ENCODE measurements around the gene ANO10. TPM values are rescaled to one million over a fixed set of nuclear protein-coding genes. Genes with fewer than 3 reads are reported as not detected.

The ANO10 gene
- total RNA-seq, 4 donors from 2014 or later = 20.9 to 70.5 (median 48.0) TPM

DNA sequence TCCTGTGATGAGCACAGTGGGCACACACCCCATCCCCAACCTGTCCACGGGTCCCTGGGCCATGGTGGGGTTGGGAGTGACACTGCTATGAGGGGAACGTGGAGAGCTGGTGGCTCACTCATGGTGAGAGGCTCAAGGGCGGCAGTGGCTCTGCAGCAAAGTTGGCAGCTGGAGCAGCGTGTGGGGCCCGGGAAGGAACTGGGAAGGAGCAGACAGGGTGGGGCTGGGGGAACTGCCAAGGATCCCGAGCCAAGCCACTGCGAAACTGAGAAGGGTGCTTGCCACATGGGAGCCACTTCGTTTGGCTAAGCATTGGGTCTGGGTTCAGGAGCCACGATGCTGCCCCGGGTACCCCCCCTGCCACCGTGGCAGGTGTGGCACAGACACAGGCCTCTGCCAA is 255.3 kb downstream of the ANO10 start:
- no peaks in the 10 kb centered on the region for H3K9me3 ChIP-seq
- intact Hi-C loops (cut with DNase I; ENCODE audit: low total_unique reads) = no loop called here
- 65% methylated on average over 11 of the region's 11 CpGs; no CpG with 5 or more reads in 1 of the 2 donors for WGBS, 2 donors (ENCODE audit: low coverage in 1 of 2)
- no peak for DNase-seq
- H3K4me1 ChIP-seq = no peaks in the 10 kb centered on the region
- peak overlapping the region in 1 of 4 donors; percentile 9 for H3K27ac ChIP-seq
- no peaks in the 10 kb centered on the region for H3K36me3 ChIP-seq
- in situ Hi-C loops (cut with MboI; ENCODE audit: low pct_ligation_motif_present in 1 of 4, low pct_unique_long_range_greater_than_20kb in 1 of 4, low sequenced_read_pairs in 3 of 4) = no loop called here
- H3K27me3 ChIP-seq = no peaks in the 10 kb centered on the region
- H3K4me3 ChIP-seq = no peak overlapping the region
- TF ChIP-seq POLR2AphosphoS5 (IDR thresholded peaks at IDR 0.05) = no peak
- no peak for TF ChIP-seq POLR2A (IDR thresholded peaks at IDR 0.05)
- TF ChIP-seq EP300 (IDR thresholded peaks at IDR 0.05; ENCODE audit: low read depth) = no peak
- TF ChIP-seq, protein P1, sequence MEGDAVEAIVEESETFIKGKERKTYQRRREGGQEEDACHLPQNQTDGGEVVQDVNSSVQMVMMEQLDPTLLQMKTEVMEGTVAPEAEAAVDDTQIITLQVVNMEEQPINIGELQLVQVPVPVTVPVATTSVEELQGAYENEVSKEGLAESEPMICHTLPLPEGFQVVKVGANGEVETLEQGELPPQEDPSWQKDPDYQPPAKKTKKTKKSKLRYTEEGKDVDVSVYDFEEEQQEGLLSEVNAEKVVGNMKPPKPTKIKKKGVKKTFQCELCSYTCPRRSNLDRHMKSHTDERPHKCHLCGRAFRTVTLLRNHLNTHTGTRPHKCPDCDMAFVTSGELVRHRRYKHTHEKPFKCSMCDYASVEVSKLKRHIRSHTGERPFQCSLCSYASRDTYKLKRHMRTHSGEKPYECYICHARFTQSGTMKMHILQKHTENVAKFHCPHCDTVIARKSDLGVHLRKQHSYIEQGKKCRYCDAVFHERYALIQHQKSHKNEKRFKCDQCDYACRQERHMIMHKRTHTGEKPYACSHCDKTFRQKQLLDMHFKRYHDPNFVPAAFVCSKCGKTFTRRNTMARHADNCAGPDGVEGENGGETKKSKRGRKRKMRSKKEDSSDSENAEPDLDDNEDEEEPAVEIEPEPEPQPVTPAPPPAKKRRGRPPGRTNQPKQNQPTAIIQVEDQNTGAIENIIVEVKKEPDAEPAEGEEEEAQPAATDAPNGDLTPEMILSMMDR (IDR thresholded peaks at IDR 0.05) = no peak

DNA sequence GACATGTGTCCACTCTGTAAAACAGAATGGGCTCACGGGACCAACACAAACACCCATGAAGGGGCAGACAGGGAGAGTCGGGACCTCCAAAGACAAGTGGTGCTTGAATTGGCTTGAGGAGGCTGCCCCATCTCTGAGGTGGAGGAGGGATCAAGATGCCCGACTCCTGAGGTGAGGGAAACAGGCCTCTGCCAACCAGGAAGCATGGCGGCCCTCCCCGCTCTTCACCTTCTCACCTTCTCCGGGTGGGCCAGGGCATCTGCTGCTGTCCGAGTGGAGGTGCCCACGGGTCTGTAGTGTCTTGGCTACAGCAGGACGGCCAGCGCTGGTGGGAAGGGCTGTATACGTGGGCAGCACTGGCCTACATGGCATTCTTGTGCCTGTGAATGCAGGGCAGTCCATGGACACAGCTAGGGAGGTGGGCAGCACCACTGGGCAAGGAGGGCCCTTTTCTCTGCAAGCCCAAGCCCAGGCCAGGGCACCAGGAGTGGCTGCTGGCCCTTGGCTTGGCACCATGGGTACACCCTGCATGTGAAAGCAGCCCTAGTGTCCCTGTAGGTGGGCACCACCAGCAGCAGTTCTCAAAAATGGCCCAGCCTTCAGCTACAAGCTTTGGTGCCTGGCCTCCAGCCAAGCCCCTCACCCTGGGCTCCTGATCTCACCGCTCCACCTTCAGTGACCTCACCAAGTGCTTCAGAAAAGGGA is 256.1 kb downstream of the ANO10 start:
- intact Hi-C loops (cut with DNase I; ENCODE audit: low total_unique reads) = no loop called here
- Histone ChIP-seq H3K4me1 (no peaks in the 10 kb centered on the region), H3K36me3 (no peaks in the 10 kb centered on the region), H3K27ac (no peak overlapping the region), H3K9me3 (no peaks in the 10 kb centered on the region), H3K27me3 (no peaks in the 10 kb centered on the region), H3K4me3 (no peak overlapping the region)
- in situ Hi-C loops (cut with MboI; ENCODE audit: low pct_ligation_motif_present in 1 of 4, low pct_unique_long_range_greater_than_20kb in 1 of 4, low sequenced_read_pairs in 3 of 4) = no loop called here
- TF ChIP-seq POLR2AphosphoS5 (IDR thresholded peaks at IDR 0.05) (no peak), EP300 (IDR thresholded peaks at IDR 0.05; ENCODE audit: low read depth) (no peak), POLR2A (IDR thresholded peaks at IDR 0.05) (no peak)
- TF ChIP-seq, protein P1 (IDR thresholded peaks at IDR 0.05) = no peak
- no peak for DNase-seq
- WGBS, 2 donors (ENCODE audit: low coverage in 1 of 2) = 95% methylated on average over 10 of the region's 12 CpGs; no CpG with 5 or more reads in 1 of the 2 donors

DNA sequence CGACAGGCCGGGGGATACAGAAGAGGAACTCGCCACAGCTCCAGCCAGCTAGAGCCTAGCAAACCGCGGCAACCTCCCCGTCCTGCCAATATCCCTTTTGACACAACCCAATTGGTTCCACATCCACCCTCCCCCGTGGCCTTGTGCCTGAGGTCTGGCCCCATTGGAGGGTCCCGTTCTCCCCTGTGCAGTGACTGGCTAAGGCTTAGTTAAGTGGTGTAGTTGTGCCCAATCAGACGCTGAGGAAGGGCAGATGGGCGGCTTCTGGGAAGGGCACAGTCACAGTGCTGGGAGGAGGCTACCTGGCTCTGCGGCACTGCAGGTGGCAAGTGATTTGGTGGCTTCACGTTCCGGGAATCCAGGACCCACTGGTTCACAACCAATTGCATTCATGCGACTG is 256.9 kb downstream of the ANO10 start:
- no peaks in the 10 kb centered on the region for H3K9me3 ChIP-seq
- intact Hi-C loops (cut with DNase I; ENCODE audit: low total_unique reads) = no loop called here
- no peak overlapping the region for H3K27ac ChIP-seq
- in situ Hi-C loops (cut with MboI; ENCODE audit: low pct_ligation_motif_present in 1 of 4, low pct_unique_long_range_greater_than_20kb in 1 of 4, low sequenced_read_pairs in 3 of 4) = no loop called here
- H3K36me3 ChIP-seq = no peaks in the 10 kb centered on the region
- no peak for DNase-seq
- 94% methylated on average over 14 of the region's 14 CpGs; no CpG with 5 or more reads in 1 of the 2 donors for WGBS, 2 donors (ENCODE audit: low coverage in 1 of 2)
- H3K4me3 ChIP-seq = no peak overlapping the region
- no peaks in the 10 kb centered on the region for H3K27me3 ChIP-seq
- no peaks in the 10 kb centered on the region for H3K4me1 ChIP-seq
- TF ChIP-seq, protein P1 (IDR thresholded peaks at IDR 0.05) = no peak
- TF ChIP-seq EP300 (IDR thresholded peaks at IDR 0.05; ENCODE audit: low read depth) (no peak), POLR2AphosphoS5 (IDR thresholded peaks at IDR 0.05) (no peak), POLR2A (IDR thresholded peaks at IDR 0.05) (no peak)

DNA sequence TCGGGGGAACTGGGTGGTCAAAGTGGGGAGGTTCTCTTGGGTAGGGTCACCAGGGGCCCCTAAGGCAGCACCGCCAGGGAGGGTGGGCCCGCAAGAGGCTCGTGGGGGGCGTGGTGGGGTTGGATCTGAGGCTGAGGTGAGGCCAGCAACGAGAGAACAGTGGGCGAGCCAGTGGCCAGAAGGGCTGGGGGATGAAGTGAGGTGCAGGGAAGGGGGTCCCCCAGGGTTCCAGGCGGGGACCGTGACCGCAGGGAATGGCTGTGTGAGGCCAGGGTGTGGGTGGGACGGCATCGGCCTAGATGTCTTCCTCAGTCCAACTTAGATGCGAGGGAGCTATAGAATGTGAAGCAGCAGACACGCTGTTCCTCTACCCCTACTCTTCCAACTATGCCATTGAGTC is 257.3 kb downstream of the ANO10 start:
- H3K27ac ChIP-seq = no peak overlapping the region

More for the DNA sequence above, 257.3 kb downstream of the ANO10 start:
- Histone ChIP-seq H3K27me3 (no peaks in the 10 kb centered on the region), H3K4me3 (no peak overlapping the region), H3K9me3 (no peaks in the 10 kb centered on the region), H3K36me3 (no peaks in the 10 kb centered on the region), H3K4me1 (no peaks in the 10 kb centered on the region)
- no peak for DNase-seq
- intact Hi-C loops (cut with DNase I; ENCODE audit: low total_unique reads) = no loop called here
- 92% methylated on average over 13 of the region's 14 CpGs; no CpG with 5 or more reads in 1 of the 2 donors for WGBS, 2 donors (ENCODE audit: low coverage in 1 of 2)
- TF ChIP-seq POLR2AphosphoS5 (IDR thresholded peaks at IDR 0.05) (no peak), POLR2A (IDR thresholded peaks at IDR 0.05) (no peak), EP300 (IDR thresholded peaks at IDR 0.05; ENCODE audit: low read depth) (no peak)
- TF ChIP-seq, protein P1 (IDR thresholded peaks at IDR 0.05) = no peak
- in situ Hi-C loops (cut with MboI; ENCODE audit: low pct_ligation_motif_present in 1 of 4, low pct_unique_long_range_greater_than_20kb in 1 of 4, low sequenced_read_pairs in 3 of 4) = no loop called here
